Measurements from ENCODE around the gene RCAN2. TPM values are rescaled to one million over a fixed set of nuclear protein-coding genes. Genes with fewer than 3 reads are reported as not detected.

Gene RCAN2
- total and polyA plus RNA-seq, 11 donors = 86.4 to 331 (median 311) TPM

DNA sequence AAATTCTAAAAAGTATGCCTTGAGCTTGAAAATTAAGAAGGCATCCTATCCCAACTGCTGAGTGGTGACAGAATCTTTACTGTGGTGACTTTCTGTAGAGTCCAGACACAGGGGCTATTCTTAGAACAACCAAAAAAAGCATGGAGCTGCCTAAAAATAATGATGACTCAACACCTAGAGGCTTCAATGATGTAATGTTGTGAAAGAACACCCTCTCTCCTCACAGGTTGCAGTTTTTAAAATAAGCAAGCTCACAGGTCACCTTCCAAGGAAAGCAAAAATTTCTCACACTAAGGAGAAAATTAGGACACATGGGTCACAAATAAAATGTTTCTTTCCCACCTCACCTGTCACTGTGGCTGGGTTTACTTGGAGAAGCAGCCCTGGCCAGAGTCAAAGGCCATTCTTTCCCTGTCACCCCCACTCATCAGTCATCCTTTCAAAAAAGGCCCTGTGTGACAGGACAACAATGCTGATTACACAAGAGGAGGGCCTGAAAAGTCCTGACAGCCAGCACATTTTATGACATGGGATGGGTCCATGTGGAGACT is 53.5 kb downstream of the RCAN2 start:
- no peak for TF ChIP-seq POLR2A (IDR thresholded peaks at IDR 0.05)
- TF ChIP-seq, protein P1, sequence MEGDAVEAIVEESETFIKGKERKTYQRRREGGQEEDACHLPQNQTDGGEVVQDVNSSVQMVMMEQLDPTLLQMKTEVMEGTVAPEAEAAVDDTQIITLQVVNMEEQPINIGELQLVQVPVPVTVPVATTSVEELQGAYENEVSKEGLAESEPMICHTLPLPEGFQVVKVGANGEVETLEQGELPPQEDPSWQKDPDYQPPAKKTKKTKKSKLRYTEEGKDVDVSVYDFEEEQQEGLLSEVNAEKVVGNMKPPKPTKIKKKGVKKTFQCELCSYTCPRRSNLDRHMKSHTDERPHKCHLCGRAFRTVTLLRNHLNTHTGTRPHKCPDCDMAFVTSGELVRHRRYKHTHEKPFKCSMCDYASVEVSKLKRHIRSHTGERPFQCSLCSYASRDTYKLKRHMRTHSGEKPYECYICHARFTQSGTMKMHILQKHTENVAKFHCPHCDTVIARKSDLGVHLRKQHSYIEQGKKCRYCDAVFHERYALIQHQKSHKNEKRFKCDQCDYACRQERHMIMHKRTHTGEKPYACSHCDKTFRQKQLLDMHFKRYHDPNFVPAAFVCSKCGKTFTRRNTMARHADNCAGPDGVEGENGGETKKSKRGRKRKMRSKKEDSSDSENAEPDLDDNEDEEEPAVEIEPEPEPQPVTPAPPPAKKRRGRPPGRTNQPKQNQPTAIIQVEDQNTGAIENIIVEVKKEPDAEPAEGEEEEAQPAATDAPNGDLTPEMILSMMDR (IDR thresholded peaks at IDR 0.05) = no peak
- DNase-seq (peak in 2 of 5 donors; percentile 28 to 40), ATAC-seq (peak; percentile 82 to 93 (median 90))
- Histone ChIP-seq H3K9me3 (peaks cover 0 to 9% (median 0%) of the 10 kb centered on the region in 12 donors), H3K36me3 (no peaks in the 10 kb centered on the region), H3K4me3 (no peak overlapping the region), H3K27me3 (no peaks in the 10 kb centered on the region), H3K4me1 (peaks cover 0 to 67% (median 43%) of the 10 kb centered on the region in 12 donors), H3K27ac (peak overlapping the region; percentile 66 to 96 (median 85))
- intact Hi-C loops (cut with DNase I) = loop anchor here in 1 of 10 donors (5.0 kb wide), 1 partner anchor 70 kb away; no protein-coding TSS in a partner anchor

DNA sequence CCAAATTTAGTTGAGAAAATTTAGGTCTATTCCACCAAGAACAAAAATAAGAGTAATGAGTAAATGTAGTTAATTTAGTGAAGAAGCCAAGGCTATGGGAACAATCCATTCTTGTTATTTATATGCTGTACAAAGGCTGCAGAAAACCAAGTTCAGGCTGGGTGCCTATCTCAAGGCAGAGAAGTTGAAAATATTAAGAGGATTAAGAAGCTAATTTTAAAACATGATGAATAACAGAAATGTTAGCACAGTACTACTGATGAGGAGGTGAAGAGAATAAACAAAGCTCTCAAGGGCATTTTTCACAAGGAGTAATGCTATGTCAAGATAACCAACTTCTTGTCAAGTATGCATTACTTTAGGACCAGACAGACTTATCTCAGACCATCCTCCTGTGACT is 68.6 kb downstream of the RCAN2 start:
- Histone ChIP-seq H3K27me3 (no peaks in the 10 kb centered on the region), H3K27ac (peak overlapping the region in 10 of 12 donors; percentile 6 to 61 (median 38)), H3K36me3 (no peaks in the 10 kb centered on the region), H3K4me3 (no peak overlapping the region), H3K4me1 (peaks cover 0 to 51% (median 20%) of the 10 kb centered on the region in 12 donors), H3K9me3 (no peaks in the 10 kb centered on the region)
- DNase-seq (no peak), ATAC-seq (peak in 2 of 4 donors; percentile 14 to 16)
- TF ChIP-seq POLR2A (IDR thresholded peaks at IDR 0.05) = no peak
- TF ChIP-seq, protein P1 (IDR thresholded peaks at IDR 0.05) = no peak
- intact Hi-C loops (cut with DNase I) = loop anchor here in 8 of 10 donors (2.0 to 10.0 kb wide), 8 partner anchors 68 to 630 kb away; partner anchors contain the start of gene RCAN2 (in 5 of the 8)

DNA sequence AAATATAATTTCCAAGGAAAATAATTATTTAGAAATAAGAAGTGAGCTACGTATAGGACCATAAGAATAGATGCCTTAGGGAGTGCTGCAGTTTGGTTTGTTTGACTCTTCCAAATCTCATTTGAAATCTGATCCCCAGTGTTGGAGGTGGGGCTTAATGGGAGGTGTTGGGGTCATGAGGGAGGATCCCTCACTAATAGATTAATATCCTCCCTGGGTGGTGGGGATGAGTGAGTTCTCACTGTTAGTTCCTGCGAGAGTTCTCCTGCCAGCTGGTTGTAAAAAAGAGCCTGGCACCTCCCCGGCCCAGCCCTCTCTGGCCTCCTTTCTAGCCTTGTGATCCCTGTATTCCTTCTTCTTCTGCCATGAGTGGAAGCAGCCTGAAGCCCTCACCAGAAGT is 69.3 kb downstream of the RCAN2 start:
- Histone ChIP-seq H3K9me3 (no peaks in the 10 kb centered on the region), H3K36me3 (no peaks in the 10 kb centered on the region), H3K27ac (peak overlapping the region in 9 of 12 donors; percentile 6 to 61 (median 42)), H3K4me1 (peaks cover 0 to 51% (median 20%) of the 10 kb centered on the region in 12 donors), H3K27me3 (no peaks in the 10 kb centered on the region), H3K4me3 (no peak overlapping the region)
- ATAC-seq = peak in 1 of 4 donors; percentile 7
- intact Hi-C loops (cut with DNase I) = loop anchor here (2.0 to 10.0 kb wide), 9 partner anchors 69 to 630 kb away; partner anchors contain the start of gene RCAN2 (in 6 of the 10)
- 69 to 82% (median 74%) methylated on average over 3 of the region's 3 CpGs for WGBS, 4 donors
- DNase-seq = no peak
- no peak for TF ChIP-seq POLR2A (IDR thresholded peaks at IDR 0.05)
- TF ChIP-seq, protein P1 (IDR thresholded peaks at IDR 0.05) = no peak

DNA sequence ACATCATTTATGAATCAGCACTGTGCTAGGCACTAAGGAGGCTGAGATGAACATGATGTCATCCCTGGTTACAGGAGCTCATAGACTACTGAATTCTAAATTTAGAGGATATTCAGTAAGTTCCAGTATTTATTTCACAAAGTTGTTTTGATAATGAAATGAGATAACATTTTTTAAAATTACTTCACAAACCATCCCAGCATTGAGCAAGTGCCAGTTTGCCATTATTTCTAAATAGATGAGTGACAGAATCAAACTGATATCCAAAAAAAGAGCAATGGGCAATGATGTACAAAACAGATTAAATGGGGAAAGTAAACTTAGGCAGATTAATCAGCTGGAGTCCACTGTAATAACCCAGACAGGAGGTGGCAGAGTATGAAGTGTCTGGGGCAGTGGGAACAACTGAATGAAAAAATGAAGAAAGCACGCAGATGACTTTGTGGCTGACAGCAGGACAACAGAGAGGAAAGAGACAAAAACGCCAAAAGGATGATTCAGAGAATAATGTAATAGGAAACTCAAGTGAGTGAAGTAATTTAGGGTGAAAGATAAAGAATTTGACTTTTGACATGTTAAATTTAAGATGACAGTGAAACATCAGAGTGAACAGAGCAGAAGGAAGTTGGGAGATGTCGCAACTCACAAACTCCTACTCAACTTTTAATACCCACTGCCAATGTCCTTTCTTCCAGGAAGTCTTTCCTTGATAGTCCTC is 70.2 kb downstream of the RCAN2 start:
- no peaks in the 10 kb centered on the region for H3K9me3 ChIP-seq
- peaks cover 0 to 45% (median 16%) of the 10 kb centered on the region in 12 donors for H3K4me1 ChIP-seq
- ATAC-seq (no peak), DNase-seq (no peak)
- 79 to 82% (median 80%) methylated on average over 3 of the region's 3 CpGs for WGBS, 4 donors
- intact Hi-C loops (cut with DNase I) = loop anchor here in 9 of 10 donors (2.0 to 10.0 kb wide), 9 partner anchors 70 to 631 kb away; partner anchors contain the start of gene RCAN2 (in 5 of the 9)
- no peak for TF ChIP-seq POLR2A (IDR thresholded peaks at IDR 0.05)
- TF ChIP-seq, protein P1 (IDR thresholded peaks at IDR 0.05) = no peak
- H3K36me3 ChIP-seq = no peaks in the 10 kb centered on the region
- H3K4me3 ChIP-seq = no peak overlapping the region
- H3K27ac ChIP-seq = peak overlapping the region in 8 of 12 donors; percentile 2 to 61 (median 40)
- no peaks in the 10 kb centered on the region for H3K27me3 ChIP-seq

Data from heart left ventricle (tissue), 16 donors.